ENCODE results near the gene CCDC188.

DNA sequence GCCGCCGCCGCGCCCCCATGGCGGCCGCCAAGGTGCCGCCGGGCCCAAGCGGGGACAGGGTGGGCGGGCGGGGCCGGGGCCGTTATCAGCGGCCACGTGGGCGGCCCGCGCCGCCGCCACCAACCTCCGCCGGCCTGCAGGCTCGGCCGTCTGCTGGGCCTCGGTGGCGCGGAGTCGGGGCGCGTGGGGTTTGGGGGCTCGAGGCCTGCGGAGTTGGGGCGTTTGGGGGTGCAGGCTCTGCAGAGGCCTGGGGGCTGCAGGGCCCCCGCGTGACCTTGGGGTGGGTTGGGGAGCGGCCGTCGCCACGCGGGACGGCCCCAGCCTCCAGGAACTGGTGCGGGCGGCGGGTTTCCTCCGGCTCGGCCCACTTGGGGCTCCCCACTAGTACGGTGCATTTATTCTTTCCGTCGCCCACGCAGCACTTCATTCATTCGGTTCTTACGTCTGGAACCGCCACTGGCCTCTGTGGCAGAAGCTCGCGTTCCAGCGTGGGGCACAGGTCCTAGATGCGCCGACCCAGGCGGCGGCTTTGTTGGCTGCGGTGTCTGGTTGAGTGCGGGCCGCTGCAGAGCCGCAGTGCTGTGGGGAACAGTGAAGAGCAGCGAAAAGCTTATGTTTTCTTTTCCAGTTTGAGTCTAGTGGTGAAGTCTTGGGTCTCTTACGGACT is 33.1 kb downstream of the CCDC188 start:
- no peak for TF ChIP-seq CTCF (IDR thresholded peaks at IDR 0.05)
- no peak for TF ChIP-seq POLR2A (IDR thresholded peaks at IDR 0.05)
